A549 (cell line): Measurements from ENCODE around the gene DOP1B. TPM values are rescaled to one million over a fixed set of nuclear protein-coding genes. Genes with fewer than 3 reads are reported as not detected.

Source experiments
- BHLHE40 ChIP-seq: IDR thresholded peaks from 2 replicates; pipeline ENCODE4 v1.6.1; 2012; ENCODE audit warnings: low read depth, low read length, inconsistent platforms
- EP300 ChIP-seq, 2 experiments: fragments of >200 bp; sonication (Bioruptor Twin); formaldehyde crosslinking; IDR thresholded peaks; 2 replicates in 1 of 2; 3 replicates in 1 of 2; pipeline ENCODE4 v1.6.1; 2016 to 2017
- MAFK ChIP-seq: fragments of 450-650 bp; IDR thresholded peaks from 2 replicates; pipeline ENCODE4 v1.6.1; 2014; ENCODE audit not compliant: partially characterized antibody
- ZFP36 ChIP-seq: fragments of 450-650 bp; IDR thresholded peaks from 2 replicates; pipeline ENCODE4 v1.6.1; 2014; ENCODE audit warnings: borderline replicate concordance; ENCODE audit not compliant: partially characterized antibody
- polyA plus RNA-seq, 4 experiments: library from polyadenylated mRNA; depleted of rRNA in 3 of 4; stranded (reverse); fragments of >200 nt; fragmentation: RNase III in 1 of 4; extraction: RNeasy Plus Mini Kit Qiagen cat#74134 plus additional on column Dnase treatment in 1 of 4; gene quantifications; 2 replicates in 3 of 4; 3 replicates in 1 of 4; pipeline ENCODE4 v1.2.3, GENCODE V29; 2011 to 2017

The DOP1B gene
- polyA plus RNA-seq, 2 of the 4 experiments (the other 2 are of a cell fraction) = 2.8 to 3.5 TPM

DNA sequence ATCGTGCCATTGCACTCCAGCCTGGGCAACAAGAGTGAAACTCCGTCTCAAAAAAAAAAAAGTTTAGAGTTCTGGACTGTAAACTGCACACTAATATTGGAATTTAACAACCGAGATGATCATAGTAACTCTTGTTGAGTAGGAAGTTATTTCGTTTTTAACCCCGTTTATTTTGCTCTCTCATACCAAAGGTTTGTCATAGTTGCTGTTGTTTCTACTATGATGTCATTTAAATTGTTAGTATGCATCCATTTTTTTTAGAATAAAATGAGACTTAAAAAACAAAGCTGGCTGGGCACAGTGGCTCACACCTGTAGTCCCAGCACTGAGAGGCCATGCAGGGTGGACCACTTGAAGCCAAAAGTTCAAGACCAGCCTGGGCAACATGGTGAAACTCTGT, 49.3 kb downstream of the DOP1B start (continued):
- TF ChIP-seq BHLHE40 = no peak
- no peak for TF ChIP-seq EP300 (IDR thresholded peaks at IDR 0.05)
- TF ChIP-seq MAFK = no peak
- TF ChIP-seq ZFP36 = no peak

Other genes with a start within 250 kb of the DOP1B start
- gene SETD4, start 96.3 kb upstream of the DOP1B start, polyA plus RNA-seq (2011; rRNA removed) = 15.7 and 17.1 TPM in 2 replicates
- 10.3 to 10.5 TPM (median 10.4 TPM) in 3 replicates for gene SETD4, start 96.3 kb upstream of the DOP1B start, polyA plus RNA-seq (2017; fragmentation: RNase III; extraction: RNeasy Plus Mini Kit Qiagen cat#74134 plus additional on column Dnase treatment)
- 154 and 165 TPM in 2 replicates for gene CBR1, start 86.8 kb upstream of the DOP1B start, polyA plus RNA-seq (2011; rRNA removed)
- gene CBR1, start 86.8 kb upstream of the DOP1B start, polyA plus RNA-seq (2017; fragmentation: RNase III; extraction: RNeasy Plus Mini Kit Qiagen cat#74134 plus additional on column Dnase treatment) = 203 to 211 TPM (median 208 TPM) in 3 replicates
- 5.2 and 6.1 TPM in 2 replicates for gene CBR3, start 21.7 kb upstream of the DOP1B start, polyA plus RNA-seq (2011; rRNA removed)
- 5.9 to 6.5 TPM (median 6.5 TPM) in 3 replicates for gene CBR3, start 21.7 kb upstream of the DOP1B start, polyA plus RNA-seq (2017; fragmentation: RNase III; extraction: RNeasy Plus Mini Kit Qiagen cat#74134 plus additional on column Dnase treatment)
- 15.0 and 21.5 TPM in 2 replicates for gene MORC3, start 163.4 kb downstream of the DOP1B start, polyA plus RNA-seq (2011; rRNA removed)
- 9.7 to 10.7 TPM (median 9.9 TPM) in 3 replicates for gene MORC3, start 163.4 kb downstream of the DOP1B start, polyA plus RNA-seq (2017; fragmentation: RNase III; extraction: RNeasy Plus Mini Kit Qiagen cat#74134 plus additional on column Dnase treatment)
- 12.6 and 16.9 TPM in 2 replicates for gene CHAF1B, start 228.6 kb downstream of the DOP1B start, polyA plus RNA-seq (2011; rRNA removed)
- gene CHAF1B, start 228.6 kb downstream of the DOP1B start, polyA plus RNA-seq (2017; fragmentation: RNase III; extraction: RNeasy Plus Mini Kit Qiagen cat#74134 plus additional on column Dnase treatment) = 12.9 to 13.3 TPM (median 13.3 TPM) in 3 replicates